HG03064 (cell line): ENCODE results near the gene KANK3.
"Not testable (repeated sequence)": the region's sequence is repeated elsewhere in the genome, so short reads cannot be mapped to it uniquely, and the experiment has no call there.

Source experiments
- ATAC-seq: cut with Tn5 transposase; IDR thresholded peaks from one replicate; pipeline ENCODE4 v1.9.1; 2021; ENCODE audit warnings: low read depth; ENCODE audit not compliant: unreplicated experiment

KANK3 gene

GRCh38 chr19:8371011-8371804 lies 28.1 kb upstream of the KANK3 start:
- ATAC-seq: no peak

- no peak for ATAC-seq
These were observed 27.3 kb upstream of the KANK3 start for GRCh38 chr19:8370176-8371010.

- ATAC-seq: no peak
These were observed 24.4 kb upstream of the KANK3 start for GRCh38 chr19:8367327-8368001.

- ATAC-seq: no peak
These were observed 23.9 kb upstream of the KANK3 start for GRCh38 chr19:8366961-8367326.

- no peak for ATAC-seq
These were observed 23.1 kb upstream of the KANK3 start for GRCh38 chr19:8366121-8366581.

- ATAC-seq: no peak
These were observed 21.0 kb upstream of the KANK3 start, which contains the start of gene ANGPTL4 for GRCh38 chr19:8363803-8364771. Gene ANGPTL4, plus strand, starts transcription at chr19:8364155. Its CDS starts 167 bp downstream, at chr19:8364322.

- no peak for ATAC-seq
These were observed 19.1 kb upstream of the KANK3 start for GRCh38 chr19:8361921-8362793.

GRCh38 chr19:8360196-8360595 lies 17.1 kb upstream of the KANK3 start:
- no peak for ATAC-seq

GRCh38 chr19:8358948-8359347 lies 15.9 kb upstream of the KANK3 start:
- ATAC-seq: no peak

- ATAC-seq: no peak
These were observed 14.0 kb upstream of the KANK3 start for GRCh38 chr19:8357007-8357521.

- ATAC-seq: no peak
These were observed 12.8 kb upstream of the KANK3 start for GRCh38 chr19:8355631-8356402.

- not testable (repeated sequence) for ATAC-seq
These were observed 9.8 kb upstream of the KANK3 start for GRCh38 chr19:8352845-8353244.

- ATAC-seq: no peak
These were observed 9.2 kb upstream of the KANK3 start for GRCh38 chr19:8352134-8352827.

GRCh38 chr19:8349629-8350372 lies 6.7 kb upstream of the KANK3 start:
- not testable (repeated sequence) for ATAC-seq

- no peak for ATAC-seq
These were observed 402 bp upstream of the KANK3 start for GRCh38 chr19:8343483-8343844.

GRCh38 chr19:8342316-8342683 lies 762 bp downstream of the KANK3 start:
- ATAC-seq: no peak

- not testable (repeated sequence) for ATAC-seq
These were observed 1.6 kb downstream of the KANK3 start for GRCh38 chr19:8341504-8341903.
